Testis (tissue), 3 donors: Measurements from ENCODE around the gene PRELID3B. TPM values are rescaled to one million over a fixed set of nuclear protein-coding genes. Genes with fewer than 3 reads are reported as not detected.

Experiments
- DNase-seq: peaks from one replicate; pipeline ENCODE4 v3.0.0-alpha.2; 2019
- H3K27ac ChIP-seq, 2 donors: fragments of 200-600 bp; sonication (generic); one replicate each; pipeline ENCODE4 v1.5.1; 2019
- H3K27me3 ChIP-seq: fragments of 200-600 bp; sonication (generic); one replicate; pipeline ENCODE4 v1.5.1; 2019
- H3K36me3 ChIP-seq: fragments of 200-600 bp; sonication (generic); one replicate; pipeline ENCODE4 v1.5.1; 2017; ENCODE audit warnings: low read depth; ENCODE audit errors: missing control alignments
- H3K4me1 ChIP-seq: fragments of 200-600 bp; sonication (generic); one replicate; pipeline ENCODE4 v1.5.1; 2019
- H3K4me3 ChIP-seq, 2 donors: fragments of 200-600 bp; sonication (generic); one replicate each; pipeline ENCODE4 v1.5.1; 2017 to 2019
- H3K9me3 ChIP-seq: fragments of 200-600 bp; sonication (generic); one replicate; pipeline ENCODE4 v1.5.1; 2017
- POLR2A ChIP-seq: fragments of 450-650 bp; IDR thresholded peaks from one replicate; pipeline ENCODE4 v1.6.1; 2017; ENCODE audit warnings: antibody characterized with exemption, mild to moderate bottlenecking, moderate library complexity
- WGBS, 2 donors: methylation state at CpG; one replicate each; pipeline ENCODE4 v1.1.5; 2018; 5-methylcytosine and 5-hydroxymethylcytosine counted together
- intact Hi-C: fragments of 100-400 bp; cut with DNase I; formaldehyde crosslinking; loops from one replicate; pipeline ENCODE4 v1.15.1; 2023; ENCODE audit warnings: low total_unique reads
- polyA plus RNA-seq: library from polyadenylated mRNA; stranded (reverse); fragments of 350-450 nt; fragmentation: Illumina TruSeq; extraction: RNeasy Lipid Tissue Mini Kit (QIAGEN cat#74804); gene quantifications from one replicate; pipeline ENCODE4 v1.2.3, GENCODE V29; 2014; ENCODE audit warnings: low read depth, low replicate concordance; ENCODE audit not compliant: insufficient read depth
- total RNA-seq, 2 donors: library from RNA; depleted of rRNA; stranded (reverse); fragments of >200 nt; gene quantifications; one replicate each; pipeline ENCODE4 v1.2.3, GENCODE V29; 2016
- TF ChIP-seq, protein P1 (sequence below), 3 experiments: fragments of 450-650 bp in 2 of 3; fragments of 200-600 bp in 1 of 3; sonication (generic) in 1 of 3; IDR thresholded peaks; one replicate each; pipeline ENCODE4 v1.5.1; 2016 to 2019; ENCODE audit warnings: antibody characterized with exemption in 3 of 3, mild to moderate bottlenecking in 2 of 3, moderate library complexity in 1 of 3

The PRELID3B gene
- total and polyA plus RNA-seq, 3 donors from 2014 or later, result 29.1 to 54.3 (median 35.3) TPM

DNA sequence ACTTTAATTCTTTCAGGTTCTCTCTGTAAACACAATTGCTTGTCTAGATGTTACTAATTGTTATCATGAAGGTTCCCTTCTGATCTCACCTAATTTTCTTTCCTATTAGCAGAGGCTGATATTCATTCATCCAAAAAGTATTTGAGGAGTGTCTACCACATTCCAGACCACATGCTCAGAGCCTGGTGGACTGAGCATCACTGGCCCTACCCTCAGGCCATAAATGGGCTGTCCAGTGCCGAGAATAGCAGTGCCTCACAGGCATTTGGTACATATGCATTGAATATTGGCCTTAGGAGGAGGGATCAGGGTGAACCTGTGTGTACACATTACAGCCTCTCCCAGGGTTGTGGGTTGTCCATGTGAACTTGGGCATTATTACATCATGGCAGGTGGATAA, 40.4 kb upstream of the PRELID3B start:
- TF ChIP-seq, protein P1, sequence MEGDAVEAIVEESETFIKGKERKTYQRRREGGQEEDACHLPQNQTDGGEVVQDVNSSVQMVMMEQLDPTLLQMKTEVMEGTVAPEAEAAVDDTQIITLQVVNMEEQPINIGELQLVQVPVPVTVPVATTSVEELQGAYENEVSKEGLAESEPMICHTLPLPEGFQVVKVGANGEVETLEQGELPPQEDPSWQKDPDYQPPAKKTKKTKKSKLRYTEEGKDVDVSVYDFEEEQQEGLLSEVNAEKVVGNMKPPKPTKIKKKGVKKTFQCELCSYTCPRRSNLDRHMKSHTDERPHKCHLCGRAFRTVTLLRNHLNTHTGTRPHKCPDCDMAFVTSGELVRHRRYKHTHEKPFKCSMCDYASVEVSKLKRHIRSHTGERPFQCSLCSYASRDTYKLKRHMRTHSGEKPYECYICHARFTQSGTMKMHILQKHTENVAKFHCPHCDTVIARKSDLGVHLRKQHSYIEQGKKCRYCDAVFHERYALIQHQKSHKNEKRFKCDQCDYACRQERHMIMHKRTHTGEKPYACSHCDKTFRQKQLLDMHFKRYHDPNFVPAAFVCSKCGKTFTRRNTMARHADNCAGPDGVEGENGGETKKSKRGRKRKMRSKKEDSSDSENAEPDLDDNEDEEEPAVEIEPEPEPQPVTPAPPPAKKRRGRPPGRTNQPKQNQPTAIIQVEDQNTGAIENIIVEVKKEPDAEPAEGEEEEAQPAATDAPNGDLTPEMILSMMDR (IDR thresholded peaks at IDR 0.05), result no peak
- no peak for TF ChIP-seq POLR2A
- no peaks in the 10 kb centered on the region for H3K4me1 ChIP-seq
- no peak overlapping the region for H3K27ac ChIP-seq
- intact Hi-C loops, result no loop called here
- WGBS, 2 donors, result 96 to 100% methylated on average over 1 of the region's 1 CpG
- H3K36me3 ChIP-seq, result no peaks in the 10 kb centered on the region
- no peaks in the 10 kb centered on the region for H3K27me3 ChIP-seq
- no peak for DNase-seq
- H3K4me3 ChIP-seq, result no peak overlapping the region
- H3K9me3 ChIP-seq, result no peaks in the 10 kb centered on the region

DNA sequence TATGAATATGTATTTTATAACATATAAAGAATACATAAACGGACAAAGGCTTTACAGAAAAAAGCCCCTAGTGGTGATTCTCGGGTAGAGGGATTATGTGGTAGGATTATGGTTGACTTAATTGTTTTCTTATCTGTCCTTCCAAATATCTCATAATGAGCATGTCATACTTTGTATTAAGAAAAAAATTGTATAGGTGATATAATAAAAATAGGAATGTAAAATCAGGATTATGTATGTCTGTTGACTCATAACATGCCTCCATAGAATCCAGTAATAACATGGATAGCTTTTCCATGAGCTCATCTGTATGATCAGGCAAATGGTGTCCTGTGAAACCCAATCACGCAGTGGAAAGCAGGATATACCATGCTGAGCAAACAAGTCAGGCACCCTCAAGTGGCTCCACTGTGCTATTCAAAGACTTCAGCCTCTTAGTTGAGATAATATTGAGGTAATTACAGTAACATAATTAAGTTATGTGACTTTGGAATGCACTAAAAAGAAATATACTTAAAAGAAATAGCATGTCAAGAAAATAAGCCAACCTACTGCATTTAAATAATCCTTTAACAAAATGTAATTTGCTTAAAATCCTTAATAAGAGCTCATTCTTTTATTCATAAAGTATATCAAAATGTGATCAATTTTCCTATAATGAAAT, 39.6 kb upstream of the PRELID3B start:
- intact Hi-C loops, result no loop called here

DNA sequence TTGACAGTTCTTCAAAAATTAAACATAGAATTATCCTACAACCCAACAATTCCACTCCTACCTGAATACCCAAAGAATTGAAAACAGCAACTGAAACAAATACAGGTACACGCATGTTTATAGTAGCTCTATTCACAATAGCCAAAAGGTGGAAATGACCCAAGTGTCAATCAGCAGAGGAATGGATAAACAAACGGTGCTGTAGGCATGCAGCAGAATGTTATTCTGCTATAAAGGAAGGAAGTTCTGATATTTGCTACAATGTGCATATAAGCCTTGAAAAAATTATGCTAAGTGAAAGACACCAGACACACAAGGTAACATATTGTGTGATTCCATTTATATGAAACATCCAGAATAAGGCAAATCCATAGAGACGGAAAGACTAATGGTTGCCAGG, 38.5 kb upstream of the PRELID3B start:
- DNase-seq, result no peak
- H3K4me3 ChIP-seq, result no peak overlapping the region
- no peaks in the 10 kb centered on the region for H3K27me3 ChIP-seq
- no peaks in the 10 kb centered on the region for H3K4me1 ChIP-seq
- intact Hi-C loops, result no loop called here
- 68 to 69% methylated on average over 3 of the region's 3 CpGs for WGBS, 2 donors
- no peak overlapping the region for H3K27ac ChIP-seq
- H3K9me3 ChIP-seq, result no peaks in the 10 kb centered on the region
- TF ChIP-seq POLR2A, result no peak
- TF ChIP-seq, protein P1 (IDR thresholded peaks at IDR 0.05), result no peak
- no peaks in the 10 kb centered on the region for H3K36me3 ChIP-seq

More for the DNA sequence above, 39.6 kb upstream of the PRELID3B start:
- TF ChIP-seq, protein P1 (IDR thresholded peaks at IDR 0.05), result peak in 1 of 3 experiments; percentile 45
- TF ChIP-seq POLR2A, result no peak
- Histone ChIP-seq H3K27ac (no peak overlapping the region), H3K9me3 (no peaks in the 10 kb centered on the region), H3K36me3 (no peaks in the 10 kb centered on the region), H3K27me3 (no peaks in the 10 kb centered on the region), H3K4me1 (no peaks in the 10 kb centered on the region), H3K4me3 (no peak overlapping the region)
- WGBS, 2 donors, result 75 to 78% methylated on average over 3 of the region's 3 CpGs
- no peak for DNase-seq

DNA sequence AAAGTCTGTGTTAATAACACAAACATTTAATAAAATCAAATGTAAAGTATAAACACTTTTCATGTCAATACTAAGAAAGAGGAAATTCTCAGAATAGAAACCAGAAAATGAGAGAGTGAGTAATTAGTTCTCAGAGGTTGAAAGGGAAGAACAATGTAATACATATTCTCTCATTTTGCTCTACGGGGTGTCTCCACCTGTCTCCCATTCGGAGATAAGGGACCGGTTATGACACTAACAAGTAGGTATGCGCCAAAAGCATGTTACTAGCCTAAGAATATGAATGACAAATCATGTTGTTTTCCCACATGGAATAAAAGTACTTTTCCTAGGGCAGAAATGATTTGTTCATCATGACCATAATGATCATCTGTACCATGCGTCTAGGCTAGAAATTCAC, 35.6 kb upstream of the PRELID3B start:
- TF ChIP-seq, protein P1 (IDR thresholded peaks at IDR 0.05), result no peak
- TF ChIP-seq POLR2A, result no peak
- Histone ChIP-seq H3K9me3 (no peaks in the 10 kb centered on the region), H3K27ac (no peak overlapping the region), H3K4me3 (no peak overlapping the region), H3K27me3 (no peaks in the 10 kb centered on the region), H3K36me3 (no peaks in the 10 kb centered on the region), H3K4me1 (no peaks in the 10 kb centered on the region)
- DNase-seq, result no peak
- WGBS, 2 donors, result 90 to 91% methylated on average over 5 of the region's 5 CpGs
- intact Hi-C loops, result no loop called here

DNA sequence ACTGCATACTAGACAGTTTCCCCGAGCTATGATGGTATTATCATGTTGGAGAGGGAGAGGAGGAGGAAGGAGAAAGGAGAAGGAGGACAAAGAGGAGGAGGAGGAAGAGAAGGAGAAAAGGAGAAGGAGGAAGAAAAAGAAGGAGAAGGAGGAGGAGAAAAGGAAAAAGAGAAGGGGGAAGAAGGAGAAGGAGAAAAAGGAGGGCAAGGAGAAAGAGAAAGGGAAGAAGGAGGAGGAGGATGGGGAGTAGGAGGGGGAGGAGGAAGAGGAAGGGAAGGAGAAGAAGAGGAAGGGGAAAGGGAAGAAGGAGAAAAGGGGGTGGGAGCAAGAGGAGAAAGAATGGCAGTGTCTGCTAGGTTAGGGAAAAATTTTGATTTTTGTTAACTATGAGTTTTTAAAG, 35.1 kb upstream of the PRELID3B start:
- no peak for DNase-seq
- H3K4me3 ChIP-seq, result no peak overlapping the region
- WGBS, 2 donors, result 69 to 80% methylated on average over 1 of the region's 1 CpG
- no peaks in the 10 kb centered on the region for H3K9me3 ChIP-seq
- H3K36me3 ChIP-seq, result no peaks in the 10 kb centered on the region
- intact Hi-C loops, result no loop called here
- no peaks in the 10 kb centered on the region for H3K4me1 ChIP-seq
- H3K27me3 ChIP-seq, result no peaks in the 10 kb centered on the region
- no peak overlapping the region for H3K27ac ChIP-seq
- TF ChIP-seq, protein P1 (IDR thresholded peaks at IDR 0.05), result no peak
- no peak for TF ChIP-seq POLR2A
